ENCODE results near the gene BCAS1. TPM values are rescaled to one million over a fixed set of nuclear protein-coding genes. Genes with fewer than 3 reads are reported as not detected.

Gene BCAS1
- total RNA-seq, 2 donors from 2014 or later = not detected

DNA sequence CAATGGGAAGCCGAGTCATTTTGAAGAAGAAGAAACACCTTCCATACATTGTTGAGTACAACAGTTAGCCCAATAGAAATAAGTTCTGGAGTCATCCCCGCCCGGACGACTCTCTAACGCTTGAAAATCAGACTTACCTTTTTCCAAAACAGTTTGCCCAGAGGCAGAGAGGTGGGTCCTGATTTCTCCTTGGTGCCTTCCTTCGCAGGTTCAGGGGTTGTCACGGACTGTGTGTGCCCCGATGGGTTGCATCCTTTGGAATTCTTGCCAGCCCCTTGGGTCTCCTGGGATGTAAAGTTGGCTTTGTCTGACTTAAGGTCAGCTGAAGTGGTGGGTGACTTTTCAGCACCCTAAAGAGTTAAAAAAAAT is 85.3 kb downstream of the BCAS1 start:
- H3K27ac ChIP-seq (ENCODE audit: low read depth, low read length) = no peak overlapping the region
- no peak for TF ChIP-seq CTCF (conservative IDR thresholded peaks at IDR 0.05)
- H3K27ac Mint-ChIP-seq = no peak overlapping the region
- DNase-seq = no peak
- no peak overlapping the region for H3K9ac ChIP-seq (ENCODE audit: extremely low read depth, low read length, poor library complexity, severe bottlenecking)
- H3K27me3 Mint-ChIP-seq (ENCODE audit: insufficient read depth) = no peaks in the 10 kb centered on the region
- no peaks in the 10 kb centered on the region for H3K27me3 ChIP-seq (ENCODE audit: control insufficient read depth, insufficient read depth, low read length, poor library complexity, severe bottlenecking)
- no peaks in the 10 kb centered on the region for H3K9me3 ChIP-seq (ENCODE audit: control insufficient read depth, low read length)
- no peaks in the 10 kb centered on the region for H3K36me3 Mint-ChIP-seq (ENCODE audit: low read depth)
- no peak overlapping the region for H3K4me3 ChIP-seq (ENCODE audit: low read length)
- 89 to 93% methylated on average over 5 to 8 of the region's 8 CpGs for WGBS, 2 experiments (ENCODE audit: insufficient coverage in 1 of 2, insufficient read length in 1 of 2)
- no peak overlapping the region for H3K4me3 Mint-ChIP-seq
- H3K4me1 ChIP-seq (ENCODE audit: control insufficient read depth, insufficient read depth, low read length) = no peaks in the 10 kb centered on the region
- H3K36me3 ChIP-seq (ENCODE audit: control insufficient read depth, insufficient read depth, low read length) = no peaks in the 10 kb centered on the region
- no peaks in the 10 kb centered on the region for H3K9me3 Mint-ChIP-seq
- no peaks in the 10 kb centered on the region for H3K4me1 Mint-ChIP-seq

GRCh38 chr20:53984356-53985149 is 85.8 kb downstream of the BCAS1 start:
- H3K36me3 Mint-ChIP-seq (ENCODE audit: low read depth) = no peaks in the 10 kb centered on the region
- no peak for DNase-seq
- no peaks in the 10 kb centered on the region for H3K9me3 Mint-ChIP-seq
- H3K4me3 Mint-ChIP-seq = no peak overlapping the region
- no peaks in the 10 kb centered on the region for H3K27me3 Mint-ChIP-seq (ENCODE audit: insufficient read depth)
- Histone ChIP-seq H3K36me3 (ENCODE audit: control insufficient read depth, insufficient read depth, low read length) (no peaks in the 10 kb centered on the region), H3K27me3 (ENCODE audit: control insufficient read depth, insufficient read depth, low read length, poor library complexity, severe bottlenecking) (no peaks in the 10 kb centered on the region), H3K9me3 (ENCODE audit: control insufficient read depth, low read length) (no peaks in the 10 kb centered on the region), H3K4me1 (ENCODE audit: control insufficient read depth, insufficient read depth, low read length) (no peaks in the 10 kb centered on the region), H3K9ac (ENCODE audit: extremely low read depth, low read length, poor library complexity, severe bottlenecking) (no peak overlapping the region), H3K27ac (ENCODE audit: low read depth, low read length) (no peak overlapping the region), H3K4me3 (ENCODE audit: low read length) (no peak overlapping the region)
- TF ChIP-seq CTCF (conservative IDR thresholded peaks at IDR 0.05) = no peak
- H3K4me1 Mint-ChIP-seq = no peaks in the 10 kb centered on the region
- no peak overlapping the region for H3K27ac Mint-ChIP-seq
- 86 to 92% methylated on average over 5 to 6 of the region's 6 CpGs for WGBS, 2 experiments (ENCODE audit: insufficient coverage in 1 of 2, insufficient read length in 1 of 2)

DNA sequence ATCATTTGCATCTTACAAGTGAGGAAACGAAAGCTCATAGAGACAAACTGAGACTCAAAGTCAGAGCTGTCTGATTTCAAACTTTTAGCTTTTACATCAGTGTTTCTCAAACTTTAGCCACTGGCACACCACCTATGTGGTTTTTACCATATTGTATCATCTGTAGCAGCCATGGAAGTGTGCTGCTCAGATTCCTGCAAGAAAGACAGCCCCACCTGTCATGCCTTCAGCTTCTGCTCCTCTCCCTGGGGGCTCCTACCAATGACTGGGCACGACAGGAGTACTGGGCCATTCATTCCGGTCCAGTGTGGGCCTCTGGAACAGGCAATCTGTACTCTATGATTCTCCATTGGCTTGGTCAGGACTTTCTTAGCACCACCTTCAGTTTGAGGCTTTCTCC is 87.0 kb downstream of the BCAS1 start:
- no peaks in the 10 kb centered on the region for H3K9me3 ChIP-seq (ENCODE audit: control insufficient read depth, low read length)
- H3K4me1 ChIP-seq (ENCODE audit: control insufficient read depth, insufficient read depth, low read length) = no peaks in the 10 kb centered on the region
- H3K36me3 ChIP-seq (ENCODE audit: control insufficient read depth, insufficient read depth, low read length) = no peaks in the 10 kb centered on the region
- Mint-ChIP-seq H3K27ac (no peak overlapping the region), H3K4me3 (no peak overlapping the region), H3K9me3 (no peaks in the 10 kb centered on the region), H3K4me1 (no peaks in the 10 kb centered on the region), H3K36me3 (ENCODE audit: low read depth) (no peaks in the 10 kb centered on the region), H3K27me3 (ENCODE audit: insufficient read depth) (no peaks in the 10 kb centered on the region)
- no peaks in the 10 kb centered on the region for H3K27me3 ChIP-seq (ENCODE audit: control insufficient read depth, insufficient read depth, low read length, poor library complexity, severe bottlenecking)
- TF ChIP-seq CTCF (conservative IDR thresholded peaks at IDR 0.05) = no peak
- H3K27ac ChIP-seq (ENCODE audit: low read depth, low read length) = no peak overlapping the region
- no peak overlapping the region for H3K9ac ChIP-seq (ENCODE audit: extremely low read depth, low read length, poor library complexity, severe bottlenecking)
- no peak overlapping the region for H3K4me3 ChIP-seq (ENCODE audit: low read length)
- WGBS, 2 experiments (ENCODE audit: insufficient coverage in 1 of 2, insufficient read length in 1 of 2) = 89 to 94% methylated on average over 3 of the region's 3 CpGs
- no peak for DNase-seq
